Activated CD8-positive, alpha-beta memory T cell treated with anti-CD3 and anti-CD28 coated beads, Interleukin-2, amount 50 U/mL, for 1 hour (primary cell): Measurements from ENCODE around the gene ELP5.
A peak's percentile ranks its signal among the peaks of the same experiment; 100 is the strongest.

Source experiments
- DNase-seq: peaks from one replicate; pipeline ENCODE4 v3.0.0-alpha.2; 2020; ENCODE audit errors: extremely low read depth

Gene ELP5

GRCh38 chr17:7219229-7219811 is 32.7 kb upstream of the ELP5 start:
- no peak for DNase-seq

GRCh38 chr17:7219812-7220592 is 32.0 kb upstream of the ELP5 start, which contains the start of the genes ACADVL and DLG4:
TSS of gene ACADVL (plus strand) at chr17:7219938. CDS start at chr17:7219985, 47 bp downstream.
TSS of gene DLG4 (minus strand) at chr17:7219836.
- DNase-seq: peak; percentile 55

GRCh38 chr17:7220593-7221277 is 31.3 kb upstream of the ELP5 start:
- no peak for DNase-seq

GRCh38 chr17:7221278-7222092 is 30.5 kb upstream of the ELP5 start:
- no peak for DNase-seq

GRCh38 chr17:7222093-7222971 is 29.7 kb upstream of the ELP5 start:
- DNase-seq: no peak

- no peak for DNase-seq
Observed at GRCh38 chr17:7222972-7223292, 29.1 kb upstream of the ELP5 start.

GRCh38 chr17:7223375-7223774 is 28.6 kb upstream of the ELP5 start:
- no peak for DNase-seq

GRCh38 chr17:7224110-7224509 is 27.9 kb upstream of the ELP5 start:
- DNase-seq: no peak

GRCh38 chr17:7224661-7225111 is 27.3 kb upstream of the ELP5 start:
- no peak for DNase-seq

- DNase-seq: no peak
Observed at GRCh38 chr17:7225711-7226331, 26.2 kb upstream of the ELP5 start.

GRCh38 chr17:7226721-7227710 is 25.0 kb upstream of the ELP5 start:
- DNase-seq: no peak

- no peak for DNase-seq
Observed at GRCh38 chr17:7228920-7229319, 23.1 kb upstream of the ELP5 start.

- DNase-seq: no peak
Observed at GRCh38 chr17:7229504-7229903, 22.5 kb upstream of the ELP5 start.

- no peak for DNase-seq
Observed at GRCh38 chr17:7232114-7232513, 19.9 kb upstream of the ELP5 start.

- no peak for DNase-seq
Observed at GRCh38 chr17:7233701-7234082, 18.3 kb upstream of the ELP5 start.

GRCh38 chr17:7234083-7234951 is 17.7 kb upstream of the ELP5 start, which contains the start of gene DVL2:
TSS of gene DVL2 (minus strand) at chr17:7234517. CDS start at chr17:7234262, 255 bp downstream.
- DNase-seq: peak; percentile 86

- DNase-seq: no peak
Observed at GRCh38 chr17:7235693-7236665, 16.0 kb upstream of the ELP5 start.
